Cardiac fibroblast (primary cell): ENCODE measurements around the gene ITGA8.

Experiments
- DNase-seq, 2 donors: peaks; one replicate each; pipeline versions ENCODE4 v3.0.0 to v3.0.0-alpha.2; 2010; ENCODE audit warnings: low read depth in 2 of 2
- H3K4me3 ChIP-seq, 2 donors: replicated peaks in 1 of 2; 1 replicate in 1 of 2; 2 replicates in 1 of 2; pipeline ENCODE4 v1.5.1; 2011; ENCODE audit warnings: low read depth in 2 of 2, low read length in 2 of 2, mild to moderate bottlenecking in 2 of 2, moderate library complexity in 1 of 2
- TF ChIP-seq, protein P1 (sequence below): IDR thresholded peaks from one replicate; pipeline ENCODE4 v1.5.1; 2011; ENCODE audit warnings: low read depth, mild to moderate bottlenecking, low read length, inconsistent platforms

The ITGA8 gene

DNA sequence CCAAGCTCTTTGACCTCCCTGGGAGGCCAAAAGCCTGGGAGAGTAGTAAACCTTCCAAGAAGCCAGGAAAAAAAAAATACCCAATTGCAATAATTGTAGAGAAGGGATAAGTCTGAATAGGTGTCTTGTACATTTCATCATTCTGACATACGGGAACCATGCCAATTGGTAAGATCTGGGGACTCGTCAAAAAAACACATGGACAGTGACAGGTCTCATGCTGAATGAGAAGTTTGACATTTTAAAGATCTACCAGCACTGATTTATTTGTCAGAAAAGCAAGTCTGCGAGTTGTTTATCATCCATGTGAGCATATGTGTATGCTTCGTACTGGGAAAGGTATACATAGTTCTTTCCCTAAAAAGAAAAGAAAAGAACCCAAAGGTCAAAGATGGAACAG, 4.1 kb upstream of the ITGA8 start:
- DNase-seq = no peak
- TF ChIP-seq, protein P1, sequence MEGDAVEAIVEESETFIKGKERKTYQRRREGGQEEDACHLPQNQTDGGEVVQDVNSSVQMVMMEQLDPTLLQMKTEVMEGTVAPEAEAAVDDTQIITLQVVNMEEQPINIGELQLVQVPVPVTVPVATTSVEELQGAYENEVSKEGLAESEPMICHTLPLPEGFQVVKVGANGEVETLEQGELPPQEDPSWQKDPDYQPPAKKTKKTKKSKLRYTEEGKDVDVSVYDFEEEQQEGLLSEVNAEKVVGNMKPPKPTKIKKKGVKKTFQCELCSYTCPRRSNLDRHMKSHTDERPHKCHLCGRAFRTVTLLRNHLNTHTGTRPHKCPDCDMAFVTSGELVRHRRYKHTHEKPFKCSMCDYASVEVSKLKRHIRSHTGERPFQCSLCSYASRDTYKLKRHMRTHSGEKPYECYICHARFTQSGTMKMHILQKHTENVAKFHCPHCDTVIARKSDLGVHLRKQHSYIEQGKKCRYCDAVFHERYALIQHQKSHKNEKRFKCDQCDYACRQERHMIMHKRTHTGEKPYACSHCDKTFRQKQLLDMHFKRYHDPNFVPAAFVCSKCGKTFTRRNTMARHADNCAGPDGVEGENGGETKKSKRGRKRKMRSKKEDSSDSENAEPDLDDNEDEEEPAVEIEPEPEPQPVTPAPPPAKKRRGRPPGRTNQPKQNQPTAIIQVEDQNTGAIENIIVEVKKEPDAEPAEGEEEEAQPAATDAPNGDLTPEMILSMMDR = no peak
- no peak overlapping the region for H3K4me3 ChIP-seq

DNA sequence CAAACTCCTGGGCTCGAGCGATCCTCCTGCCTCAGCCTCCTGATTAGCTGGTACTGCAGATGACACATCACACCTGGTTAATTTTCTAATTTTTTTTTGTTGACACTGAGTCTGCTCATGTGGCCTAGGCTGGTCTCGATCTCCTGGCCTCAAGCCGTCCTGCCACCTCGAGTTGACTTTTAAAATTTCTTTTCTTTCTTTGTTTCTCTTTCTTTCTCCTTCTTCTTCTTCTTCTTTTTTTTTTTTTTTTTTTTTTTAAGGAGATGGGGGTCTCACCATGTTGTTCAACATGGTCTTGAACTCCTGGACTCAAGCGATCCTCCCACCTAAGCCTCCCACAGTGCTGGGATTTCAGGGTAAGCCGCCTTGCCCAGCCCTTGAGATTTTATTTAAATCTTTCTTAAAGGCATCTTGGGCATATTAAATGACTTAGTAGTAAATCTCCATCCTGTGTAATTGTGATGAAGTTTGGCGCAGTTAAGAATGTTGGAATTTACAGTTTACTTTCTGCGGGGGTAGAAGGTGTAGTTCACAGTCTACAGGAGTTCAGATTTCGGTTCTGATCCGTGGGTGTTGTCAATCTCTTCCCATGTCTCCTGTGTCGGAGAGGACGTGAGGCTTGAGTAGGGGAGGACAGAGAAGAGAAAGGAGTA, 1.0 kb upstream of the ITGA8 start:
- DNase-seq = no peak
- TF ChIP-seq, protein P1 = no peak
- no peak overlapping the region for H3K4me3 ChIP-seq

DNA sequence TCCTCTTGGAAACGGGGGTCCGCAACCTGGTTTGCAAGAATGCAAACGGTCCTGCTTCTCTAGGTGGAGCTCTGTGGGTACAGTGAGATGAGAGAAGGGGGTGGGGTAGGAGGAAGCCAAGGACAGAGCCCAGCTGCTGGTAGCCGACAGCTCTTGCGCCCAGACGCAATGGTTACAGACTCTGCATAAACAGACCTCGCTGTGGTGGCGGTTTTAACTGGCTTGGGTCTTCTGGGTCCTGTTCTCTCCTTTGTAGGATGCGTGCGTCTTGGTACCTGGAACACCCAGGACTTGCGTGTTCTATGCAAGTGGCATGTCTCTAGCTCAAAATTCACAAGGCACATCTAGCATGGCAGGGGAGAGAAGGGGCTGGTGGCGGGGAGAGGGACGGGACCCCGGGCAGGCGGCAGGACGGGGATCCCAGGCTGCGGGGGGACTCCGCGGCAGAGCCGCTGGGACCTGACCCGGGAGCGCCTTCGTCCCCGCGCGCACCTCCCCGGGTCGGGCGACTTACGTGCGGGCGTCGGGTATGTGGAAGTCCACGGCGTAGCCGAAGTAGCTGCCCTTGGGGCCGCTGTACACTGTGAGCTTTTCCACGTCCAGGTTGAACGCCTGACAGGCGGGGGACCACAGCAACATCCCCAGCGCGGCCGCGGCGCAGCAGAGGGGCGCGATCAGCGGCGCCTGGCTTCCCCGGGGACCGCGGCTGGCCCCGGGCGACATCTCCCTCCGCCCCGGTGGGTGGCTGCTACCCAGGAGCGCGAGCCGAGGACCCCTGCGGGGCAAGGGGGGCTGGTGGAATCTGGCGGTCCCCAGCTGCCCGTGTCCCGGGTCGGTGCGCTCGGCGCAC, 448 bp downstream of the ITGA8 start:
- TF ChIP-seq, protein P1 = no peak
- H3K4me3 ChIP-seq = peak overlapping the region in 1 of 2 donors; percentile 26
- DNase-seq = peak in 1 of 2 donors; percentile 9

DNA sequence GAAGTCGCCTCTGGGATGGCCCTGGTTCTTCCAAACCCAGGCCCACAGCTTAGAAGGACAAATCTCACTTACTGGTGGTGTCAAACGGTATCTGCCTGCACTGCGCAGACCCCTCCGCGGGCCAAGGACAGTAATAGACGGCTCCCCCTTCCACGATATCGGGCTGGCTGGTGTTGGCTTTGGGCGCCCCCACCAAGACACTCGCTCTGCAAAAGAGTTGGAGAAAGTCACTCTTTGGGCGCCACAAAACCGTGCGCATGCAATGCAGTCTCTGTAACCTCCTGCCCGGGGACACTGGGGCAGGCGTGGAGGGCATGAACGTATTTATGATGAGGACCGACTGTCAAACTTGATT, 1.1 kb downstream of the ITGA8 start:
- DNase-seq = no peak
- peak overlapping the region in 1 of 2 donors; percentile 26 for H3K4me3 ChIP-seq

DNA sequence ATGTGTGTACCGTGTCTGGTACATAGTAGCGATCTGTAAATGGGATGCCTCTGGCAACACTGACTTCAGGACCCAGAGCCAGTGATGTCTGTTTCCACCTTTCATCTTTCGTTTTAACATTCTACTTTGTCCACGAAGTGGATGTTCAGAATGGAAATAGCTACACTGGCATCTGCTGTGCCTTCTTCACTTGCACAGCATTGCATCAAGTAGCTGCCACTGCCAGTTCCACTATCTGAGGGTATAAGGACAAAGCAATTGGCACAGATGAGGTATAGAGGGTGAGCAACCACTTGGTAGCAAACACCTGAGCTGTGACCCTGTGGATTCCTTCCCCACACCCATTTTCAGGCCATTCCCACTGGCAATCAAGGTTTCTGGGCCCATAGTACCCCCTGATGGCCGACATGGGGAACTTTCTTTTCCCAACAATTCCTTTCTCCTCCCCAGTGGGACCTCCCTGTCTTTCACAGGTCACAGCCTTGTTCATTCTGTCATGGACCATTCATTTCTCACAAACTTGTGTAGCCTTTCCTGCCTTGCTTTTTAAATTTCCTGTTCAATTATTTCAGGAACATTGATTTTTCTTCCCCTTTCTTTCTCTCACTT, 4.0 kb downstream of the ITGA8 start:
- DNase-seq = peak; percentile 20 to 44
- TF ChIP-seq, protein P1 = peak; percentile 46
- H3K4me3 ChIP-seq = no peak overlapping the region

More for the DNA sequence above, 1.1 kb downstream of the ITGA8 start:
- TF ChIP-seq, protein P1 = no peak

DNA sequence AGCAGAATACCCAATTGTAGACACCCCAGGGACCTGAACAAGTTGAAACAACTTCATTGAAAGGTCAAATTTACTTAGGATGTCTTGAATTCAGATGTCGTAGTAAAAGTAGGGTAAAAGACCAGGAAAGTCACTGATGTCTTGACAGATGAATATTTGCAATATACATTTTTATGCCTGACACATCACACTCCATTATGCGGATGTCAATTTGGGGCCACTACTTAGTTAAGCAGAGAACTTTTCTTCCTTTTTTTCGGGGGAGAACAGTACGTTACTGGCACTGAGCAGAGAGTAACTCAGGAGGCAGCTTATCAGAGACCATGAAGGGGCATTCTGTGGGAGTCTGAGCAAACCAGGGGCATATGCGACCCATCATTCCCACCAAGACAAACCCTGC, 4.9 kb downstream of the ITGA8 start:
- H3K4me3 ChIP-seq = no peak overlapping the region
- DNase-seq = no peak
- TF ChIP-seq, protein P1 = no peak
